Activated naive CD4-positive, alpha-beta T cell treated with anti-CD3 and anti-CD28 coated beads, Interleukin-2, amount 50 U/mL, for 72 hours (primary cell): ENCODE data around the gene SLC23A2. TPM values are rescaled to one million over a fixed set of nuclear protein-coding genes. Genes with fewer than 3 reads are reported as not detected.

Source experiments
- ATAC-seq, 2 donors: fragments of 150-1000 bp; cut with Tn5 transposase; 2 replicates each; pipeline ENCODE4 v1.10.0; 2021; ENCODE audit warnings: mild to moderate bottlenecking in 2 of 2, moderate library complexity in 2 of 2
- DNase-seq, 2 donors: peaks; one replicate each; pipeline ENCODE4 v3.0.0; 2021 to 2022; ENCODE audit warnings: low spot score in 2 of 2
- H3K27ac Mint-ChIP-seq, 2 donors: one replicate each; pipeline ENCODE4 v1.8.0; 2022; ENCODE audit warnings: mild to moderate bottlenecking in 2 of 2, mixed read lengths in 2 of 2
- H3K36me3 Mint-ChIP-seq, 2 donors: one replicate each; pipeline ENCODE4 v1.8.0; 2022; ENCODE audit warnings: mixed read lengths in 2 of 2
- H3K9me3 Mint-ChIP-seq, 2 donors: one replicate each; pipeline ENCODE4 v1.8.0; 2022; ENCODE audit warnings: mixed read lengths in 2 of 2
- total RNA-seq, 2 donors: library from RNA; stranded (reverse); gene quantifications; one replicate each; pipeline ENCODE4 v1.2.3, GENCODE V29; 2022

Gene SLC23A2
- total RNA-seq, 2 donors from 2014 or later: 20.1 to 21.5 TPM

GRCh38 chr20:4813863-4814695 is 187.2 kb downstream of the SLC23A2 start:
- ATAC-seq (peak; percentile 79 to 86), DNase-seq (peak; percentile 67 to 82)
- Mint-ChIP-seq H3K9me3 (no peaks in the 10 kb centered on the region), H3K36me3 (peaks cover 18 to 48% of the 10 kb centered on the region in 2 donors), H3K27ac (peak overlapping the region; percentile 95 to 98)

GRCh38 chr20:4813076-4813862 is 188.0 kb downstream of the SLC23A2 start:
- DNase-seq (no peak), ATAC-seq (peak; percentile 6 to 8)
- no peaks in the 10 kb centered on the region for H3K9me3 Mint-ChIP-seq
- H3K36me3 Mint-ChIP-seq: peaks cover 18 to 48% of the 10 kb centered on the region in 2 donors
- peak overlapping the region; percentile 95 to 98 for H3K27ac Mint-ChIP-seq

- Mint-ChIP-seq H3K27ac (peak overlapping the region; percentile 88 to 95), H3K9me3 (no peaks in the 10 kb centered on the region), H3K36me3 (peaks cover 17 to 47% of the 10 kb centered on the region in 2 donors)
- ATAC-seq (no peak), DNase-seq (no peak)
Observed at GRCh38 chr20:4812641-4813075, 188.7 kb downstream of the SLC23A2 start.

GRCh38 chr20:4812216-4812615 is 189.1 kb downstream of the SLC23A2 start:
- ATAC-seq (no peak), DNase-seq (no peak)
- H3K27ac Mint-ChIP-seq: peak overlapping the region; percentile 88 to 95
- H3K9me3 Mint-ChIP-seq: no peaks in the 10 kb centered on the region
- H3K36me3 Mint-ChIP-seq: peaks cover 13 to 43% of the 10 kb centered on the region in 2 donors

- DNase-seq: peak; percentile 25 to 62
- H3K9me3 Mint-ChIP-seq: no peaks in the 10 kb centered on the region
- peak overlapping the region; percentile 55 to 95 for H3K27ac Mint-ChIP-seq
- ATAC-seq: no peak
- peaks cover 12 to 40% of the 10 kb centered on the region in 2 donors for H3K36me3 Mint-ChIP-seq
Observed at GRCh38 chr20:4811661-4812181, 189.6 kb downstream of the SLC23A2 start.

- Mint-ChIP-seq H3K9me3 (no peaks in the 10 kb centered on the region), H3K27ac (peak overlapping the region; percentile 31 to 95), H3K36me3 (peaks cover 12 to 40% of the 10 kb centered on the region in 2 donors)
- no peak for DNase-seq
- ATAC-seq: no peak
Observed at GRCh38 chr20:4811257-4811656, 190.1 kb downstream of the SLC23A2 start.

- H3K36me3 Mint-ChIP-seq: peaks cover 12 to 38% of the 10 kb centered on the region in 2 donors
- no peaks in the 10 kb centered on the region for H3K9me3 Mint-ChIP-seq
- H3K27ac Mint-ChIP-seq: peak overlapping the region; percentile 57 to 95
- no peak for ATAC-seq
- no peak for DNase-seq
Observed at GRCh38 chr20:4810426-4811019, 190.8 kb downstream of the SLC23A2 start.

- ATAC-seq (no peak), DNase-seq (no peak)
- Mint-ChIP-seq H3K36me3 (peaks cover 12 to 33% of the 10 kb centered on the region in 2 donors), H3K27ac (peak overlapping the region; percentile 56 to 74), H3K9me3 (no peaks in the 10 kb centered on the region)
Observed at GRCh38 chr20:4809707-4810106, 191.6 kb downstream of the SLC23A2 start.

GRCh38 chr20:4808872-4809271 is 192.4 kb downstream of the SLC23A2 start:
- DNase-seq (no peak), ATAC-seq (no peak)
- Mint-ChIP-seq H3K9me3 (no peaks in the 10 kb centered on the region), H3K27ac (peak overlapping the region; percentile 56 to 74), H3K36me3 (peaks cover 8 to 27% of the 10 kb centered on the region in 2 donors)

- ATAC-seq (no peak), DNase-seq (no peak)
- Mint-ChIP-seq H3K36me3 (peaks cover 5 to 11% of the 10 kb centered on the region in 2 donors), H3K9me3 (no peaks in the 10 kb centered on the region), H3K27ac (peak overlapping the region; percentile 38 to 91)
Observed at GRCh38 chr20:4805663-4806449, 195.5 kb downstream of the SLC23A2 start.

GRCh38 chr20:4802527-4802926 is 198.8 kb downstream of the SLC23A2 start:
- peak overlapping the region in 1 of 2 donors; percentile 39 for H3K27ac Mint-ChIP-seq
- DNase-seq (no peak), ATAC-seq (no peak)
- H3K36me3 Mint-ChIP-seq: peaks cover 5 to 25% of the 10 kb centered on the region in 2 donors
- H3K9me3 Mint-ChIP-seq: no peaks in the 10 kb centered on the region

Other genes starting within 250 kb of the SLC23A2 start
- 10 to 100 TPM; 40.4 to 50.6 TPM for gene RASSF2, start 177.9 kb downstream of the SLC23A2 start, total RNA-seq
- 10 to 100 TPM; 60.5 to 71.5 TPM for gene TMEM230, start 111.6 kb upstream of the SLC23A2 start, total RNA-seq
- gene PCNA, start 118.4 kb upstream of the SLC23A2 start, total RNA-seq: 100 to 1,000 TPM; 484 to 697 TPM
- gene CDS2, start 125.5 kb upstream of the SLC23A2 start, total RNA-seq: 10 to 100 TPM; 40.3 to 40.8 TPM